AG09309 (cell line): Measurements from ENCODE around the gene VASH1.

Source experiments
- DNase-seq: peaks from one replicate; pipeline ENCODE4 v3.0.0-alpha.2; 2010; ENCODE audit warnings: low read depth
- H3K4me3 ChIP-seq: 2 replicates; pipeline ENCODE4 v1.5.1; 2011; ENCODE audit warnings: mild to moderate bottlenecking, low read depth, low read length, moderate library complexity; ENCODE audit not compliant: control insufficient read depth
- TF ChIP-seq, protein P1 (sequence below): IDR thresholded peaks from 2 replicates; pipeline ENCODE4 v1.5.1; 2011; ENCODE audit warnings: mild to moderate bottlenecking, low read depth, low read length, inconsistent platforms; ENCODE audit not compliant: insufficient read depth, control insufficient read depth; ENCODE audit errors: missing control alignments

Gene VASH1

GRCh38 chr14:76770521-76771436 lies 9.5 kb downstream of the VASH1 start:
- H3K4me3 ChIP-seq: no peak overlapping the region
- no peak for DNase-seq
- TF ChIP-seq, protein P1, sequence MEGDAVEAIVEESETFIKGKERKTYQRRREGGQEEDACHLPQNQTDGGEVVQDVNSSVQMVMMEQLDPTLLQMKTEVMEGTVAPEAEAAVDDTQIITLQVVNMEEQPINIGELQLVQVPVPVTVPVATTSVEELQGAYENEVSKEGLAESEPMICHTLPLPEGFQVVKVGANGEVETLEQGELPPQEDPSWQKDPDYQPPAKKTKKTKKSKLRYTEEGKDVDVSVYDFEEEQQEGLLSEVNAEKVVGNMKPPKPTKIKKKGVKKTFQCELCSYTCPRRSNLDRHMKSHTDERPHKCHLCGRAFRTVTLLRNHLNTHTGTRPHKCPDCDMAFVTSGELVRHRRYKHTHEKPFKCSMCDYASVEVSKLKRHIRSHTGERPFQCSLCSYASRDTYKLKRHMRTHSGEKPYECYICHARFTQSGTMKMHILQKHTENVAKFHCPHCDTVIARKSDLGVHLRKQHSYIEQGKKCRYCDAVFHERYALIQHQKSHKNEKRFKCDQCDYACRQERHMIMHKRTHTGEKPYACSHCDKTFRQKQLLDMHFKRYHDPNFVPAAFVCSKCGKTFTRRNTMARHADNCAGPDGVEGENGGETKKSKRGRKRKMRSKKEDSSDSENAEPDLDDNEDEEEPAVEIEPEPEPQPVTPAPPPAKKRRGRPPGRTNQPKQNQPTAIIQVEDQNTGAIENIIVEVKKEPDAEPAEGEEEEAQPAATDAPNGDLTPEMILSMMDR: no peak

DNA sequence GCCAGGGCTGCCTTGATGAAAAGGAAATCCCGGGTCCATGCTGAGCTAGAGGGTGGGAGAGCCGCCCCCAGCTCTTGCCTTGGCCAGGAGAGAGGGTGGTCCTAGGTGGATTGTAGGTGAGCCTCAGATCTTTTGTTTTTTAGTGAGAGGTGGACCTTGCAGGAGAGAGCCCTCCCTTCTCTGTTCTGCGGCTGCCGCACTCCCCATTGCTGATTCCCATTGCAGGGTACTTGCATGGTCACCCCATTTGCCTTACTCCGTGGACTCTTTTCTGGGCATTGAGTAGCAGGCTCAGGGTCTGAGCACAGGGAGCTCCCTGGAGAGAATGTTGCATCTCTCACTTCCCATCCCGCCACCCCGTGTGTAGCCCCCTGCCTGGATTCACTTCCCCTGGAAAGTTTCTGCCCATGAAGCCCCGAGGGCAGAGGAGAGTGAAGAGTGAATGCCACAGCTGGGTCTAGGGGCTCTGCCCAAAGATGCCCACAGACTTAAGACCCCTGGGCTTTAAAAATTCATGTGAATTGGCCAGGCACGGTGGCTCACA lies 10.2 kb downstream of the VASH1 start:
- no peak for DNase-seq
- H3K4me3 ChIP-seq: no peak overlapping the region
- TF ChIP-seq, protein P1: no peak

DNA sequence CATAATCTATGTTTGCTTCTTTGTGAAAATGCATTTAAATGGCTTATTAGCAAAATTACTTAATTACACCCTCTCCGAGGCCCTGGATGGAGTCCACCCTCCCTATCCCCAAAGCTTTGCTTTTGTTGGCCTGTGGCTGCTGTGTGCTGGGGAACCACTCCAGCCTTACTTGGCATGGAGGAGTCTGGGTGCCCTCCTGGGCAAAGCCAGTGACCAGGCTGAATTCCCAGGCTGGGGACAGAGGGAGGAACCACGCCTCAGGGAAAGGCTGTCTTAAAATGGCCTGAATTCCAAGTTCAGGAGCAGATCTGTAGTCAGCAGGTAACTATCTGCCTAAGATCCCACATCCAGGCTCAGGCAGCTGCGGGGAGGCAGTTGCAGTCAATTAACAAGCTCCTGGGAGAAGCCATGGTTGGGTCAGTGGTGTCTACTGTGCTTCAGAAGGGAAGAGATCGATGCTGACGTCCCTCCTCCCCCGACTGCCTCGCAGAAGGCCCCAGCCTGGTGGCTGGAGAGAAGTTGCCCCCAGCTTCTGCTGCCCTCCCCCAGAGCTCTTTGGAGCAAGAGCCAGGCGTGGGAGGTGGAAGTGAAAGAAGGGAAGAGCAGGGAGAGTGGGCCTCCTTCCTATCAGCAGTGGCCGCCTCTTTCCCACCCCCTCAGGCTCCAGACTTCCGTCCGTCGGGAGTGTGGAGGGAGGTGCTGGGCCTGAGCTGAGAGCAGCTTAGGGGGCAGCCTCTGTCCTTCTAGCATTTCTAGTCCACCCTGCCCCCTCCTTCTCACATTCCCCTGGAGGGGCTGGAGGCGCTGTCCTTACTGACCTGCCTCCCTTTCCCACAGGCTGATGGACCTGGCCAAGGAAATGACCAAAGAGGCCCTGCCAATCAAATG lies 11.3 kb downstream of the VASH1 start:
- no peak for DNase-seq
- TF ChIP-seq, protein P1: no peak
- no peak overlapping the region for H3K4me3 ChIP-seq

DNA sequence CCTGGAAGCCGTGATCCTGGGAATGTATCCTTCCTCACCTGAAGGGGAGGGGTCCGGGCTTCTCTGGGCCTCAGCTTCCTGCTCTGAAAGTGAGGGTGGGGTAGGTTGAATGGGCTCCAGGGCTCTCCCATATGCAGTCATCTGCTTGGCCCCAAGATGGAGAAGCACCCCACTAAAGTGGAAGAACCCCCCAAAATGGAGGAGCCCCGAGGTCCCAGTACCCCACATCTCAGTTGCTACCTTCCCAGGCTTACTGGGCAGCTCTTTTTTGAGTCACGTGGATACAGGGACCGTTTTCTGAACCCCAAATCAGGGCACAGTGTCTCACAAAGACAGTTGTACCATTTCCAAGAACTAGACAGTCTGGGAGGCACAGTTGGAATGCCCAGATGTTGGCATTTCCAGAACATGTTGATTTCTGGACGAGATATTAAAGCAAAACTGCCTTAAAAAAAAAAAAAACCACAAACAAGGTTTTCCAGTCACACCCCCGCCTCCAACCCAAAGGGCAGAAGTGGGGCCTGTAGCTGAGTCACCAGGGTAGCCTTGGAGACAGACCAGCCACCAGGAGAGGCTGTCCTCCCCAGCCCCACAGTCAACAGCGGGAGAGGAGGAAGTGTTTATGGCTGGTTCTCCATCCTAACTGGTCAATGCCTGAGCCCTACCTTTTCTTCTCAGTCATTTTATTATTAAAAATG lies 12.1 kb downstream of the VASH1 start:
- TF ChIP-seq, protein P1: peak; percentile 12
- H3K4me3 ChIP-seq: no peak overlapping the region
- peak; percentile 37 for DNase-seq

DNA sequence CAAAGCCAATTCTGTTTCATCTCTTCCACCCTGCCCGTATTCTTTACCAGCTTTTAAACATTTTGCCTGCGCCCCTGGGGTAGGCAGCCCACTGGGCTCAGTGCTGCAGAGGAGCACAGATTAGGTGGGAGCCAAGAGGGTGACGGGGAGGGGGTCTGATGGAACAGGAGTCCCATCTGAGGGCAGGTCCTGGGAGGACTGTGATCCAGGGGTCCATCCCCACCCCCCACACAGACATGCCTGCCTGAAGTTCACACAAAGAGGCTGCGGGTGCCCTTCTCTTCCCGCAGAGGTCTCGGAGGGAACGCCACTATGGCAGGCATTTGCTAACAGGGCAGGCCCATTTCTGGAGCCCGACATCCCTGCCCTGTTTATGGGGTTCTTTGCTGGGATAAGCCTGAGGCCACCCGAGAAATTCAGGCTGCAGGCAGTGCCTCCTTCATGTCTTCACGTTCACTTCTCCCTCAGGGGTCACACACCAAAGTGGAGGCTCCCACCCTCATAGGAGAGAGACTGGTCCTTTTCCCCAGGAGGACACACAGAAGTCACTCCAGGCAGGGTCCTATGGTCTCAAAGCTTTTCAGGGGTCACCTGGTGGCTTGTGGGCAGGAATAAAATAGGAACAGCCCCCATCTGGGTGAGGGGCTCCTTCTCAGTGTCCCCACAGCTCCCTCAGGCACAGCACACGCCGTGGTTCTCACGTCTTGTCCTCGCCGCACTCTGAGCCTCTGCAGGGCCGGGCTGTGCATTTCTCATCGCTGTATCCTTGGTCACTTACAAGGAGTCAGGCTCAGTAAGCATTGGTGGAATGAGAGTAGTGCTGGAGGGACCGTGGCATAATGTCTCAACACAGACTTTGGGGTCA lies 12.9 kb downstream of the VASH1 start:
- TF ChIP-seq, protein P1: no peak
- H3K4me3 ChIP-seq: no peak overlapping the region

More for the DNA sequence above, 12.9 kb downstream of the VASH1 start:
- DNase-seq: no peak
